PC-3 (cell line): ENCODE results near the gene RSRC1. TPM values are rescaled to one million over a fixed set of nuclear protein-coding genes. Genes with fewer than 3 reads are reported as not detected.
A peak's percentile ranks its signal among the peaks of the same experiment; 100 is the strongest.

Source experiments
- ATAC-seq: fragments of 200-7000 bp; cut with Tn5 transposase; 2 replicates; pipeline ENCODE4 v1.9.1; 2020; ENCODE audit warnings: mild to moderate bottlenecking, moderate library complexity
- BruUV-seq: library from RNA; stranded (reverse); fragments of 400-500 nt; replicated peaks from 2 replicates; lab custom pipeline; 2021; lab: Mats Ljungman, UMichigan
- CTCF ChIA-PET: fragments of 300-600 bp; sonication (Branson Sonifier 250); formaldehyde crosslinking; loops from one replicate; lab custom pipeline; 2022; ENCODE audit warnings: antibody characterized with exemption; lab: Charles Lee
- POLR2A ChIA-PET: fragments of 300-600 bp; sonication (Branson Sonifier 250); formaldehyde crosslinking; loops from one replicate; lab custom pipeline; 2022; ENCODE audit warnings: antibody characterized with exemption; ENCODE audit not compliant: unreplicated experiment; lab: Charles Lee
- DNase-seq: peaks from one replicate; pipeline ENCODE4 v3.0.0-alpha.2; 2015
- H2AFZ ChIP-seq: fragments of 300-600 bp; sonication (generic); 2 replicates; pipeline ENCODE4 v1.6.0; 2016; ENCODE audit warnings: antibody characterized with exemption, low read length
- H3F3A ChIP-seq: fragments of 300-600 bp; sonication (generic); one replicate; pipeline ENCODE4 v1.6.0; 2017; ENCODE audit warnings: antibody characterized with exemption, low read length, control low read depth, mild to moderate bottlenecking; ENCODE audit not compliant: unreplicated experiment
- H3K27ac ChIP-seq: fragments of 300-600 bp; sonication (generic); 2 replicates; pipeline ENCODE4 v1.5.1; 2016; ENCODE audit warnings: mild to moderate bottlenecking, low read length
- H3K27me3 ChIP-seq: fragments of 300-600 bp; sonication (generic); 2 replicates; pipeline ENCODE4 v1.6.1; 2016; ENCODE audit warnings: low read length, mixed read lengths
- H3K36me3 ChIP-seq: fragments of 300-600 bp; sonication (generic); 2 replicates; pipeline ENCODE4 v1.6.1; 2016; ENCODE audit warnings: low read depth, mixed run types, low read length, mixed read lengths
- H3K4me1 ChIP-seq: fragments of 300-600 bp; sonication (generic); 2 replicates; pipeline ENCODE4 v1.5.1; 2016; ENCODE audit warnings: low read length; ENCODE audit not compliant: insufficient read depth
- H3K4me2 ChIP-seq: fragments of 300-600 bp; sonication (generic); 2 replicates; pipeline ENCODE4 v1.6.0; 2016; ENCODE audit warnings: low read length
- H3K4me3 ChIP-seq: fragments of 300-600 bp; sonication (generic); 2 replicates; pipeline ENCODE4 v1.5.1; 2016; ENCODE audit warnings: mild to moderate bottlenecking, low read length, mixed read lengths
- H3K79me2 ChIP-seq: fragments of 300-600 bp; sonication (generic); 2 replicates; pipeline ENCODE4 v1.6.1; 2017; ENCODE audit warnings: low read length, mixed read lengths
- H3K9ac ChIP-seq: fragments of 300-600 bp; sonication (generic); 2 replicates; pipeline ENCODE4 v1.6.0; 2016; ENCODE audit warnings: mild to moderate bottlenecking, low read length
- H3K9me2 ChIP-seq: fragments of 300-600 bp; sonication (generic); replicated peaks from 2 replicates; pipeline ENCODE4 v1.6.1; 2016; ENCODE audit warnings: mixed run types, low read length, mixed read lengths
- H3K9me3 ChIP-seq: fragments of 300-600 bp; sonication (generic); 2 replicates; pipeline ENCODE4 v1.6.1; 2016; ENCODE audit warnings: low read length, mixed read lengths
- H4K20me1 ChIP-seq: fragments of 300-600 bp; sonication (generic); 2 replicates; pipeline ENCODE4 v1.6.1; 2016; ENCODE audit warnings: low read length, mixed read lengths
- EZH2 ChIP-seq: fragments of 300-600 bp; sonication (generic); IDR thresholded peaks from one replicate; pipeline ENCODE4 v1.6.1; 2017; ENCODE audit warnings: antibody characterized with exemption, mild to moderate bottlenecking, low read length; ENCODE audit not compliant: unreplicated experiment
- EZH2phosphoT487 ChIP-seq: fragments of 300-600 bp; sonication (generic); IDR thresholded peaks from 2 replicates; pipeline ENCODE4 v1.6.1; 2018; ENCODE audit warnings: mild to moderate bottlenecking, antibody characterized with exemption, low read length, borderline replicate concordance
- intact Hi-C: fragments of 100-400 bp; cut with micrococcal nuclease; formaldehyde crosslinking; loops from 2 replicates; pipeline ENCODE4 v1.9.0; 2023
- total RNA-seq: library from RNA; depleted of rRNA; stranded (reverse); fragments of >200 nt; gene quantifications from 2 replicates; pipeline ENCODE4 v1.2.3, GENCODE V29; 2014
- TF ChIP-seq, protein P1 (sequence below): fragments of 300-600 bp; sonication (generic); conservative IDR thresholded peaks from 2 replicates; pipeline ENCODE4 v1.5.1; 2017; ENCODE audit warnings: antibody characterized with exemption, low read depth, mild to moderate bottlenecking, low read length

Gene RSRC1
- total RNA-seq, 1 experiment from 2014 or later = 39.5 TPM

DNA sequence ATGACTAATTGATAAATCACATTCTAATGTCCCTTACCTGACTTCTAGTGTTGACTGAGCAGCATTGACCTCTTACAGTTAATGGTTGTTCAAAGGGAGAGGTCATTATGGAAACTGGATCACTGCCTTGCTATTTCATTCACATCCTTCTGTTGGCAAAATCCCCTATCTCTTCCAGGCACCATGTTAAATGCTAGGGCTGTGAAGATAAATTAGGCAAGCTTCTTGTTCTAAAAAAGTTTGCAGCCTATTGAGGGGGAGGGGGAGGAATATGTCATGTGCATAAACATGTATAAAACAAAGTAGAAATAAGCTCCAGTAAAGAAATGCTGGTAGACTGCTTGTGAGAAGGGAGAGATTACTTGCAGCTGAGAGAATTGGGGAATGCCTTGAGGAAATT is 376.3 kb downstream of the RSRC1 start:
- CTCF ChIA-PET = no interaction called here
- no peaks in the 10 kb centered on the region for H3K9me3 ChIP-seq
- no peaks in the 10 kb centered on the region for H3K27me3 ChIP-seq
- no peaks in the 10 kb centered on the region for H3K79me2 ChIP-seq
- H3K4me1 ChIP-seq = peaks cover 17% of the 10 kb centered on the region
- BruUV-seq = no TSS peak
- H3K9ac ChIP-seq = no peak overlapping the region
- DNase-seq = peak; percentile 43
- H3K4me2 ChIP-seq = no peak overlapping the region
- H3F3A ChIP-seq = no peaks in the 10 kb centered on the region
- no peaks in the 10 kb centered on the region for H3K9me2 ChIP-seq
- no peak overlapping the region for H2AFZ ChIP-seq
- POLR2A ChIA-PET = interaction anchor here (0.7 kb wide), 1 partner anchor 23 kb away, joined by 6 read pairs; no protein-coding TSS in a partner anchor
- peak; percentile 79 for ATAC-seq
- H3K4me3 ChIP-seq = no peak overlapping the region
- intact Hi-C loops = loop anchor here (5.0 kb wide), 1 partner anchor 36 kb away; no protein-coding TSS in a partner anchor
- no peaks in the 10 kb centered on the region for H4K20me1 ChIP-seq
- H3K36me3 ChIP-seq = no peaks in the 10 kb centered on the region
- no peak overlapping the region for H3K27ac ChIP-seq
- TF ChIP-seq EZH2phosphoT487 (no peak), EZH2 (no peak)
- TF ChIP-seq, protein P1, sequence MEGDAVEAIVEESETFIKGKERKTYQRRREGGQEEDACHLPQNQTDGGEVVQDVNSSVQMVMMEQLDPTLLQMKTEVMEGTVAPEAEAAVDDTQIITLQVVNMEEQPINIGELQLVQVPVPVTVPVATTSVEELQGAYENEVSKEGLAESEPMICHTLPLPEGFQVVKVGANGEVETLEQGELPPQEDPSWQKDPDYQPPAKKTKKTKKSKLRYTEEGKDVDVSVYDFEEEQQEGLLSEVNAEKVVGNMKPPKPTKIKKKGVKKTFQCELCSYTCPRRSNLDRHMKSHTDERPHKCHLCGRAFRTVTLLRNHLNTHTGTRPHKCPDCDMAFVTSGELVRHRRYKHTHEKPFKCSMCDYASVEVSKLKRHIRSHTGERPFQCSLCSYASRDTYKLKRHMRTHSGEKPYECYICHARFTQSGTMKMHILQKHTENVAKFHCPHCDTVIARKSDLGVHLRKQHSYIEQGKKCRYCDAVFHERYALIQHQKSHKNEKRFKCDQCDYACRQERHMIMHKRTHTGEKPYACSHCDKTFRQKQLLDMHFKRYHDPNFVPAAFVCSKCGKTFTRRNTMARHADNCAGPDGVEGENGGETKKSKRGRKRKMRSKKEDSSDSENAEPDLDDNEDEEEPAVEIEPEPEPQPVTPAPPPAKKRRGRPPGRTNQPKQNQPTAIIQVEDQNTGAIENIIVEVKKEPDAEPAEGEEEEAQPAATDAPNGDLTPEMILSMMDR = no peak

DNA sequence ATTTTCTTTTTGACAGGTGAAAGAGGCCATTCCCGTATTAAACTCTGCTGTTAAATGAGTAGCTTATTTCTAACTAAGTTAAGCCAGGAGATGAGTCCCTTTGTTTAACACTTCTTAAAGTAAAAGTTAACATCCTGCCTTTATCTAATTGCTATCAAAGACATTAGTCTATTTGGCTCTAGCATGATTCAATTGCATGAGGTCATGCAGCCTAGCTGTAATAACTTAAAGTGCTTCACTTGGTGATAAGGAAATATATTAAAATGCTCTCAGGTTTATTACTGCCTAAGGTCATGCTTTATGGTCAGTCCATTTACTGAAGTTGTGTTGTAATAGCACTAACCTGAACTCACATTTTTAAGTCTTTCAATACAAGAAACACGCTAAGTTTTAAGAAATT is 378.8 kb downstream of the RSRC1 start:
- Histone ChIP-seq H3K9me2 (no peaks in the 10 kb centered on the region), H3K27ac (no peak overlapping the region), H3K4me1 (peaks cover 17% of the 10 kb centered on the region), H4K20me1 (no peaks in the 10 kb centered on the region), H3K4me2 (no peak overlapping the region), H3K36me3 (no peaks in the 10 kb centered on the region), H3K79me2 (no peaks in the 10 kb centered on the region), H3K9me3 (no peaks in the 10 kb centered on the region), H3K9ac (no peak overlapping the region), H3K4me3 (no peak overlapping the region), H2AFZ (no peak overlapping the region), H3K27me3 (no peaks in the 10 kb centered on the region), H3F3A (no peaks in the 10 kb centered on the region)
- no peak for ATAC-seq
- intact Hi-C loops = loop anchor here (5.0 kb wide), 1 partner anchor 34 kb away; no protein-coding TSS in a partner anchor
- POLR2A ChIA-PET = no interaction called here
- DNase-seq = no peak
- TF ChIP-seq, protein P1 = no peak
- TF ChIP-seq EZH2phosphoT487 (no peak), EZH2 (no peak)
- BruUV-seq = no TSS peak
- CTCF ChIA-PET = no interaction called here

DNA sequence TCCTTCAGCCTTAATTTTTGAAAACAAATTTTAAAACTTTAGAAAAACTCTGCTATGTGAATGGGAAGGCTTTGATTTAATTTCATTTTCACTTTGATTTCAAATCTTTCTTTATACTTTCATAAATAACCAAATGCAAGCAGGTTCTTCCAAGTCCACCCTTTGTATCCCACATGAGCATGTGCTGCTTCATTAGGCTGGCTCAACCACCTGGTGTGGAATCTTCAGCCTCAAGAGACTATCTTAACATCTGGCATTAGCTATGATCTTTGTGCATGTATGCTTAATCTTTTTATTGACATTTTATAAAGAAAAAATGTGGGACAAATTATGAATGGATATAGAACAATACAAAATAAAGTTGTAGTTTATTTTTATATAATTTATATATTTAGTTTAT is 379.3 kb downstream of the RSRC1 start:
- Histone ChIP-seq H3K36me3 (no peaks in the 10 kb centered on the region), H2AFZ (no peak overlapping the region), H3K9me3 (no peaks in the 10 kb centered on the region), H3F3A (no peaks in the 10 kb centered on the region), H3K9ac (no peak overlapping the region), H3K4me2 (no peak overlapping the region), H3K4me3 (no peak overlapping the region), H4K20me1 (no peaks in the 10 kb centered on the region), H3K79me2 (no peaks in the 10 kb centered on the region), H3K9me2 (no peaks in the 10 kb centered on the region), H3K27me3 (no peaks in the 10 kb centered on the region), H3K4me1 (peaks cover 17% of the 10 kb centered on the region), H3K27ac (no peak overlapping the region)
- intact Hi-C loops = loop anchor here (5.0 kb wide), 1 partner anchor 33 kb away; no protein-coding TSS in a partner anchor
- ATAC-seq (no peak), DNase-seq (no peak)
- ChIA-PET POLR2A (no interaction called here), CTCF (no interaction called here)
- no TSS peak for BruUV-seq
- TF ChIP-seq, protein P1 = no peak
- TF ChIP-seq EZH2 (no peak), EZH2phosphoT487 (no peak)
